Colon (tissue), 2 donors: ENCODE results near the gene USP19.

Experiments used
- FAIRE-seq: peaks from 2 replicates; lab custom pipeline; 2012; peaks lifted over from hg19 to GRCh38; lab: Jason Lieb, UNC
- donor health status: control.
- donor health status: control.

Gene USP19

DNA sequence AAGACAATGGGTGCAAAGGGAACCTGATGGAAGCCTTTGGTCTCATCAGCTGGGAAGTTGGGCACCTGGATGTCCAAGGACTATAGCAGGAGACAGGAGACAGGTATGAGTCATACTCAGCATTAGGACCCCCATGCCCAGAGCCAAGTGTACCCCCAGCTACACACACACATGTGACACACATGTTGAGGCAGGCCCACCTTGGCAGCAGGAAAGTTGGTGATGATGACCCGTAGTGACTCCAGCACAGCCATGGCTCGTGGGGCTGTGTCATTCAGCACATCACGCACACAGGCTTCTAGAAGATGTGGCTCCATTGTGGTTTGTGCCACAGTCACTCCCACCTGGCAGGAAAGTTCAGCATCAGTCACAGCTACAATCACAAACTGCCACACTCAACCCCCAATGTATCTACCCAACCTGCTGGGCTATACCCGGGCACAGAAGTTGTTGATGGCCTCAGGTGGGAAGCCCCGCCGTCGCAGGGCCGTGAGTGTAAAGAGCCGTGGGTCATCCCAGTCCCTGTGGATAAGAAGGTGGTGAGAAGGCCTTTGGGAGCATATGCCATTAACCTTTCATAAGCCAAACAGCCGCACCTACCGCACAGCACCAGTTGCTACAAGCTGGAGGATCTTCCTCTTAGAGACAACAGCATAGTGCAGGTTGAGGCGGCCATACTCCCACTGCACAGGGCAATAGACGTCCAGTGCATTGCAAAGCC is 21.6 kb downstream of the USP19 start:
- no peak for FAIRE-seq

DNA sequence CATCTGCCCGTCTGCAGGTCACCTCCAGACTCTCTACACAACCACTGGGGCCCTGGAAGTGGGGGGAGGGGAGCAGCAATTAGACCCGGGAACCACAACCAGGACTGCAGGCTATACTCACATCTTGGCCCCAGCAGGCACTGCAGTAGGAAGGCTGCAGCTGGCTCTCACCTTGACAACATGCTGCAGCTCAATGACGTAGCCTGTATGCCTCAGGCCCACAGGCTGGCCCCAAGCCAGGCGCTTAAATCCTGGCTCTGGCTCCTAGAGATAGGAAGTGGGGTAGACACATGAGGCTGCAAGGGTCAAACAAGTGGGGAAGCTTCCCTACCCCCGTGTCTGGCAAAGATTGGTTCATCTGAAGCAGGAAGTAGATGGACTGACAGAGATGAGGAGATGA is 22.2 kb downstream of the USP19 start:
- no peak for FAIRE-seq

DNA sequence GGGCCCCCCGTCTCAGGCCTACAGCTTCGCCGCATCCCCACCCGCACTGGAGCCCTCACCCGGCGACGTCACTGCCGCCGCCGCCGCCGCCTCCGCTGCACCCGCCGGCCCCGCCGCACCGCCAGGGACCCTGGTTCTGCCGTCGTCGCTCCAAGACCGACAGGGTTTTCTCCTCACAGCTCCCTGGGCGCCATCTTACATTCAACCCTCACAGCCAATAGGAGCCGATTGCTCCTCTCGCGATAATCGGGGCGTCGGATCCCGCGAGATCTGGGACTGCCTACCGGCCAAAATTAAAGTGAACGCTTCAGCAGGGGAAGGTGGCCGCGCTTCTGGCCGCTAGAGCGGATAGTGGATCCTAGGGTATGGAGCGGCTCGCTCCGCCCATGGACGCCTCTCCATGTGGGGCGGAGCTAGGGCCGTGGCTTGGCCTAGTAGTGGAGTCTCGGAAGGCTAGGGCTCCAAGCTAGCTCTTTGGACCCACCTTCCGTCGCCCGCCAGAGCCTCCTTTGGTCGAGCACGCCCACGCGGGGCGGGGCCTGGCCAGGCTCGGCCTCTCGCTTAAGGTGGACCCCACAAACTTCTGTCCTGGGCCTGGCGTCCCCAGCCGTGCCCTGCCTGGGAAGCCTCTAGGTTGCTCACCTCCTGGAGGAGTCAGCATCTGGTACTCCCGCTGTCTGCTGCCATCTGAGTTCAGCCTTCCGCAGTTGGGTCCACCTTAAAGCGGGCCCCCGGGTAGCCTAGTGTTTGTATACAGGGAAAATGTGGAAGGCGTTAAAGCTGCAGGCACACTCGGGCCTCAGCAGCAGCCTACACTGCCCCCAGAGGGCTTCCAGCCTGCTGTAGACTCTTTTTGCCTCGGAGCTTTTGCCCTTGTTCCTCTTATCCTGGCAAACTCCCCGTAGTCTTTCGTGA is 26.5 kb downstream of the USP19 start, which contains the start of gene QRICH1:
QRICH1 (minus strand) TSS at position 219 of the 915 bp plus-strand sequence. CDS start 17,054 bp downstream, outside the sequence.
- no peak for FAIRE-seq

DNA sequence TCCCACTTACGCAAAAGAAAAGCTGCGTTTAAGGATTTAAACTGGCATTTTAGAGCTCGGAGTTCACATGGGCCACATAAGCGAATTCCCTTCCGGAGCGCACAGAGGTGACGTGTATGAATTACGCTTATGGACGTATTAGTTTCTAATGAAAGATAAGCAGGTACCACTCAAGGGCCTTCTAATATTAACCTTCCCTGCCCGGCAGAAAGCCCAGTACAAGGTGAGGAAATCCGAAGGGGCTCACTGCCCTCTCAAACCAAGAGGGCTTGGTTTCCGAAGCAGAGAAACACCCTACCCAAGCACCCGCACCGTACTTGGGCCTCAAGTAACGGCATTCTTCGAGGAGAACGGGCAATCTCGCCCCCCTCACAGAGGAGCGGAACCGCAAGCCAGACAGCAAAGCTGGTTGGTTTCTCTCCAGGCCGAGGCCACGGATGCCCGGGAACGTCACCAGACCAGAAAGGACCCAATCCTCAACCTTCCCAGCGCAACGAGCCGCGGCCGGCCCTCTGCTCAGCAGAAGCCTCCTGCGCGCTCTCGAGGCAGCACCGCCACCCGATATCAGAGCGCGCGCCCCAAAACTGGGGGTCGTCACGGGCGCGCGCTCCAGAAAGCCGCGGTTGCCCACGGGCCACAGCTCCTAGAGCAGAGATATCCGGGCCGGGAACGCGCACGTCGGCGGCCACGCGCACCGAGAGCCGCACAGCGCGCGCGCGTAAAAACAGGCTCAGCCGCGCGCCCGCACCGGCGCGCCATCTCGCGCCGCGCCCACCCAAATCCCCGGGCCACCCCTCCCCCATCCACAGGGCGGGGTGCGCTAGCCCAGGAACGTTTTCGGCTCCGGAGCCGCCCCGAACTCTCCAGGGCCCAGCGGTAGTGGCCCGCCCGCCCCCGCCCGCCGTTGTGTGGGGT is 27.4 kb downstream of the USP19 start:
- FAIRE-seq, result no peak

DNA sequence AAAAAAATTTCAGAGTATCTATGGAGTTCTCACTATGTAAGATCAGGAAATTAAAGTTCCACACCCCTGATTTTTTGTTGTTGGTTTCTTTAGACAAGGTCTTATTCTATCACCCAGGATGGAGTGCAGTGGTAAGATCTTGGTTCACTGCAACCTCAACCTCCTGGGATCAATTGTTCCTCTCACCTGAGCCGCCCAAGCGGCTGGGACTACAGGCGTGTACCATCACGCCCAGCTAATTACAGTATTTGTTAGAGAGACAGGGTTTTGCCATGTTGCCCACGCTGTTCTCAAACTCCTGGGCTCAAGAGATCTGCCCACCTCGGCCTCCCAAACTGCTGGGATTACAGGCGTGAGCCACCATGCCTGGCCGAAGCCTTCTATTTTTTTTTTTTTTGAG is 39.2 kb downstream of the USP19 start:
- no peak for FAIRE-seq

DNA sequence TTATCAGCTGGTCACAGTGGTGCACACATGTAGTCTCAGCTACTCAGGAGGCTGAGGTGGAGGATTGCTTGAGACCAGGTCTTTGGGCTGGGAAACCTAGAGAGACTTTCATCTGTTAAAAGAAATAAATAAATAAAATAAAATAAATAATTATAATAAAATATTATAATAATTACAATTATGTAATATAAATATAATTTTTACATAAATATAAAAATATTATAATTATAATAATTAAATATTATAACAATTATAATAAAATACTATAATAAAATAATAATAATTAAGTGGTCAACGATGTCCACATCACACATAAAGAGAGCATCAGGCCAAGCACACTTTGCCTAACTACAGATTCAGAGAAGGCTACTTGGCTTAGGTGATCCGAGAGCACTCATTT is 41.4 kb downstream of the USP19 start:
- FAIRE-seq, result peak; percentile 81

DNA sequence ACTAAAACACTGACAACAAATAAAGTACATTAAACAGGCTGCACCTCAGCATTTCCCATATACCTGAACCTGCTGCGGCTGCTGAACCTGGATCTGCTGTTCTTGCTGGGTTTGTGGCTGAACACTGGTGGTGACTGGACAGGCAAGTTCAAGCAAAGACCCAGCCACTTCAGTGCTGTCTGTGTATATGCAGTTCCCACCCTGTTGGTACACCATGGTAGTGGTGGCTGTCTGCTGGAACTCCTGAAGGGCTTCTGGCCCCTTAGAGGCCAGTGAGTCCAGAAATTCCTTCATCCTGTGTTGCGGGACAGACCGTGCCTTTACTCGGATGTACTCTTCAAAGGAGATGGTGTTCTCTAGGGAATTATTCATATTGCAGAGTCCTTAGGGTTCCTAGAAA is 44.0 kb downstream of the USP19 start:
- FAIRE-seq, result no peak

DNA sequence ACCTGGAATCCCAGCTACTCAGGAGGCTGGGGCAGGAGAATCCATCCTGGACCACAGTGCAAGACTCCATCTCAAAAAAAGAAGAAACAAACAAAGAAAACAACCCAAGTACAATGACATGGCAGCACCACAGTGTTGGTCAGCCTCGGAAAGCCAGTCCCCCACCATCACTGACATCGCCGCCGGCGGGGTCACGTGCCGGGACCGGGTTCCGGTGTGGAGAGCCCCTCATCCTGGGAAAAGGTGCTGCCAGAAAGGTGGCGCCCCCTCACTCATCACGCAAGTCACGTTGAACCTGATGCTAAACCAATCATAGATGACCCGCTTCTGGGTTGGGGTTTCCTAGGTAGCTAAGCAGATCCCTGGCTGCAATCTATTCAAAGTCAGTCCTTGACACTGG is 44.5 kb downstream of the USP19 start:
- FAIRE-seq, result no peak
